Nucleus accumbens (tissue), 56 donors: ENCODE measurements around the gene LYRM9.
"Not testable (repeated sequence)": the region's sequence is repeated elsewhere in the genome, so short reads cannot be mapped to it uniquely, and the experiment has no call there.

Source experiments
- DNase-seq, 56 donors: peaks; one replicate each; lab custom pipeline; 2025; lab: John Stamatoyannopoulos, UW

Gene LYRM9

GRCh38 chr17:27845264-27846041 is 47.7 kb downstream of the LYRM9 start:
- DNase-seq = no peak

- DNase-seq = no peak
Measured at GRCh38 chr17:27840688-27841087, 52.5 kb downstream of the LYRM9 start.

GRCh38 chr17:27840406-27840678 is 52.8 kb downstream of the LYRM9 start:
- DNase-seq = not testable (repeated sequence)

- DNase-seq = not testable (repeated sequence)
Measured at GRCh38 chr17:27839571-27840405, 53.4 kb downstream of the LYRM9 start.

- not testable (repeated sequence) for DNase-seq
Measured at GRCh38 chr17:27838607-27839006, 54.6 kb downstream of the LYRM9 start.

- DNase-seq = not testable (repeated sequence)
Measured at GRCh38 chr17:27837769-27838168, 55.4 kb downstream of the LYRM9 start.

- DNase-seq = no peak
Measured at GRCh38 chr17:27836651-27837050, 56.5 kb downstream of the LYRM9 start.

- no peak for DNase-seq
Measured at GRCh38 chr17:27834571-27834970, 58.6 kb downstream of the LYRM9 start.

- DNase-seq = no peak
Measured at GRCh38 chr17:27832831-27833230, 60.3 kb downstream of the LYRM9 start.

- DNase-seq = not testable (repeated sequence)
Measured at GRCh38 chr17:27829888-27830287, 63.3 kb downstream of the LYRM9 start.

GRCh38 chr17:27829143-27829711 is 63.9 kb downstream of the LYRM9 start:
- not testable (repeated sequence) for DNase-seq
